Measurements from ENCODE around the gene MND1. TPM values are rescaled to one million over a fixed set of nuclear protein-coding genes. Genes with fewer than 3 reads are reported as not detected.

Gene MND1
- total RNA-seq, 2 experiments from 2014 or later = 59.4 to 101 TPM

GRCh38 chr4:153346031-153346430, 1.5 kb downstream of the MND1 start:
- H3K4me1 ChIP-seq (ENCODE audit: insufficient read depth, low read length, poor library complexity, severe bottlenecking) = peaks cover 84% of the 10 kb centered on the region
- ChIA-PET CTCF (ENCODE audit: unreplicated experiment) (interaction anchor here (1.3 to 1.4 kb wide), 2 partner anchors 227 to 228 kb away, joined by 3 to 4 read pairs; no protein-coding TSS in a partner anchor), POLR2A (interaction anchor here (0.6 to 6.3 kb wide), 47 partner anchors 8 to 700 kb away, joined by 3 to 168 read pairs (median 5); partner anchors contain the start of gene TMEM131L)
- BruUV-seq (replicated peaks) = no TSS peak
- TF ChIP-seq, protein P1, sequence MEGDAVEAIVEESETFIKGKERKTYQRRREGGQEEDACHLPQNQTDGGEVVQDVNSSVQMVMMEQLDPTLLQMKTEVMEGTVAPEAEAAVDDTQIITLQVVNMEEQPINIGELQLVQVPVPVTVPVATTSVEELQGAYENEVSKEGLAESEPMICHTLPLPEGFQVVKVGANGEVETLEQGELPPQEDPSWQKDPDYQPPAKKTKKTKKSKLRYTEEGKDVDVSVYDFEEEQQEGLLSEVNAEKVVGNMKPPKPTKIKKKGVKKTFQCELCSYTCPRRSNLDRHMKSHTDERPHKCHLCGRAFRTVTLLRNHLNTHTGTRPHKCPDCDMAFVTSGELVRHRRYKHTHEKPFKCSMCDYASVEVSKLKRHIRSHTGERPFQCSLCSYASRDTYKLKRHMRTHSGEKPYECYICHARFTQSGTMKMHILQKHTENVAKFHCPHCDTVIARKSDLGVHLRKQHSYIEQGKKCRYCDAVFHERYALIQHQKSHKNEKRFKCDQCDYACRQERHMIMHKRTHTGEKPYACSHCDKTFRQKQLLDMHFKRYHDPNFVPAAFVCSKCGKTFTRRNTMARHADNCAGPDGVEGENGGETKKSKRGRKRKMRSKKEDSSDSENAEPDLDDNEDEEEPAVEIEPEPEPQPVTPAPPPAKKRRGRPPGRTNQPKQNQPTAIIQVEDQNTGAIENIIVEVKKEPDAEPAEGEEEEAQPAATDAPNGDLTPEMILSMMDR (conservative IDR thresholded peaks at IDR 0.05; ENCODE audit: low read length) = no peak
- TF ChIP-seq EZH2phosphoT487 (IDR thresholded peaks at IDR 0.05; ENCODE audit: borderline replicate concordance, low read depth, low read length) = no peak
- no peaks in the 10 kb centered on the region for H3K9me3 ChIP-seq (ENCODE audit: low read length)
- H3K27ac ChIP-seq (ENCODE audit: low read depth, low read length, poor library complexity, severe bottlenecking) = peak overlapping the region; percentile 100
- peaks cover 22% of the 10 kb centered on the region for H3K36me3 ChIP-seq (ENCODE audit: insufficient read depth, low read length)
- peak; percentile 38 for DNase-seq (ENCODE audit: low spot score)
- H2AFZ ChIP-seq (ENCODE audit: low read length) = no peak overlapping the region
- H3K9me2 ChIP-seq (ENCODE audit: insufficient read depth, low read length) = no peaks in the 10 kb centered on the region
- intact Hi-C loops (cut with micrococcal nuclease; ENCODE audit: unreplicated experiment) = no loop called here
- H4K20me1 ChIP-seq (ENCODE audit: insufficient read depth, low read length) = no peaks in the 10 kb centered on the region
- peak overlapping the region; percentile 92 for H3K4me2 ChIP-seq (ENCODE audit: low read length)
- H3K79me2 ChIP-seq (ENCODE audit: insufficient read depth, low read depth, low read length) = peaks cover 66% of the 10 kb centered on the region
- peak overlapping the region; percentile 87 for H3K4me3 ChIP-seq (ENCODE audit: low read depth, low read length, poor library complexity, severe bottlenecking)

- intact Hi-C loops (cut with micrococcal nuclease; ENCODE audit: unreplicated experiment) = no loop called here
- BruUV-seq (replicated peaks) = TSS peak; percentile 26
- H3K9me2 ChIP-seq (ENCODE audit: insufficient read depth, low read length) = no peaks in the 10 kb centered on the region
- peaks cover 78% of the 10 kb centered on the region for H3K4me1 ChIP-seq (ENCODE audit: insufficient read depth, low read length, poor library complexity, severe bottlenecking)
- H4K20me1 ChIP-seq (ENCODE audit: insufficient read depth, low read length) = no peaks in the 10 kb centered on the region
- CTCF ChIA-PET (ENCODE audit: unreplicated experiment) = interaction anchor here (0.6 to 1.4 kb wide), 4 partner anchors 83 to 228 kb away, joined by 3 to 4 read pairs (median 4); no protein-coding TSS in a partner anchor
- H3K4me2 ChIP-seq (ENCODE audit: low read length) = peak overlapping the region; percentile 92
- H3K27ac ChIP-seq (ENCODE audit: low read depth, low read length, poor library complexity, severe bottlenecking) = peak overlapping the region; percentile 100
- TF ChIP-seq, protein P1 (conservative IDR thresholded peaks at IDR 0.05; ENCODE audit: low read length) = peak; percentile 62
- TF ChIP-seq EZH2phosphoT487 (IDR thresholded peaks at IDR 0.05; ENCODE audit: borderline replicate concordance, low read depth, low read length) = no peak
- no peak overlapping the region for H2AFZ ChIP-seq (ENCODE audit: low read length)
- no peaks in the 10 kb centered on the region for H3K9me3 ChIP-seq (ENCODE audit: low read length)
- peaks cover 27% of the 10 kb centered on the region for H3K36me3 ChIP-seq (ENCODE audit: insufficient read depth, low read length)
- peaks cover 66% of the 10 kb centered on the region for H3K79me2 ChIP-seq (ENCODE audit: insufficient read depth, low read depth, low read length)
- H3K4me3 ChIP-seq (ENCODE audit: low read depth, low read length, poor library complexity, severe bottlenecking) = peak overlapping the region; percentile 87
- DNase-seq (ENCODE audit: low spot score) = peak; percentile 60
- POLR2A ChIA-PET = interaction anchor here (0.7 to 6.3 kb wide), 30 partner anchors 8 to 700 kb away, joined by 3 to 168 read pairs (median 6); partner anchors contain the start of gene TMEM131L
Observed at GRCh38 chr4:153346563-153346962, 2.1 kb downstream of the MND1 start.

GRCh38 chr4:153347117-153347516, 2.6 kb downstream of the MND1 start:
- POLR2A ChIA-PET = interaction anchor here (0.6 to 6.3 kb wide), 18 partner anchors 17 to 701 kb away, joined by 3 to 168 read pairs (median 6); partner anchors contain the start of gene TMEM131L
- H3K4me1 ChIP-seq (ENCODE audit: insufficient read depth, low read length, poor library complexity, severe bottlenecking) = peaks cover 73% of the 10 kb centered on the region
- H3K9me3 ChIP-seq (ENCODE audit: low read length) = no peaks in the 10 kb centered on the region
- H3K79me2 ChIP-seq (ENCODE audit: insufficient read depth, low read depth, low read length) = peaks cover 70% of the 10 kb centered on the region
- peak; percentile 66 for DNase-seq (ENCODE audit: low spot score)
- peak overlapping the region; percentile 92 for H3K4me2 ChIP-seq (ENCODE audit: low read length)
- no peak for TF ChIP-seq EZH2phosphoT487 (IDR thresholded peaks at IDR 0.05; ENCODE audit: borderline replicate concordance, low read depth, low read length)
- TF ChIP-seq, protein P1 (conservative IDR thresholded peaks at IDR 0.05; ENCODE audit: low read length) = no peak
- CTCF ChIA-PET (ENCODE audit: unreplicated experiment) = interaction anchor here (0.6 to 1.2 kb wide), 2 partner anchors 82 to 86 kb away, joined by 3 to 4 read pairs; no protein-coding TSS in a partner anchor
- H2AFZ ChIP-seq (ENCODE audit: low read length) = no peak overlapping the region
- H4K20me1 ChIP-seq (ENCODE audit: insufficient read depth, low read length) = no peaks in the 10 kb centered on the region
- H3K36me3 ChIP-seq (ENCODE audit: insufficient read depth, low read length) = peaks cover 33% of the 10 kb centered on the region
- intact Hi-C loops (cut with micrococcal nuclease; ENCODE audit: unreplicated experiment) = no loop called here
- H3K27ac ChIP-seq (ENCODE audit: low read depth, low read length, poor library complexity, severe bottlenecking) = peak overlapping the region; percentile 100
- H3K9me2 ChIP-seq (ENCODE audit: insufficient read depth, low read length) = no peaks in the 10 kb centered on the region
- no TSS peak for BruUV-seq (replicated peaks)
- H3K4me3 ChIP-seq (ENCODE audit: low read depth, low read length, poor library complexity, severe bottlenecking) = peak overlapping the region; percentile 87

Data from OCI-LY7 (cell line).